GM12865 (cell line): ENCODE measurements around the gene SEMA6A.

Source experiments
- DNase-seq: peaks from one replicate; pipeline ENCODE4 v3.0.0; 2010; ENCODE audit warnings: low read depth
- H3K4me3 ChIP-seq: 2 replicates; pipeline ENCODE4 v1.5.1; 2011; ENCODE audit warnings: mild to moderate bottlenecking, low read depth, low read length, control low read depth
- CTCF ChIP-seq: IDR thresholded peaks from 2 replicates; pipeline ENCODE4 v1.5.1; 2011; ENCODE audit warnings: low read length, control low read depth, low read depth, inconsistent platforms; ENCODE audit not compliant: insufficient read depth; ENCODE audit errors: missing control alignments

Gene SEMA6A

GRCh38 chr5:116404792-116405191 is 169.8 kb downstream of the SEMA6A start:
- no peak for DNase-seq
- H3K4me3 ChIP-seq = no peak overlapping the region
- TF ChIP-seq CTCF = no peak

- TF ChIP-seq CTCF = no peak
- DNase-seq = no peak
- no peak overlapping the region for H3K4me3 ChIP-seq
These were observed 170.6 kb downstream of the SEMA6A start for GRCh38 chr5:116404016-116404415.

GRCh38 chr5:116402235-116402634 is 172.4 kb downstream of the SEMA6A start:
- no peak for TF ChIP-seq CTCF
- no peak overlapping the region for H3K4me3 ChIP-seq
- no peak for DNase-seq

GRCh38 chr5:116401576-116401975 is 173.0 kb downstream of the SEMA6A start:
- H3K4me3 ChIP-seq = no peak overlapping the region
- TF ChIP-seq CTCF = no peak
- no peak for DNase-seq

GRCh38 chr5:116396476-116397099 is 178.0 kb downstream of the SEMA6A start:
- no peak overlapping the region for H3K4me3 ChIP-seq
- TF ChIP-seq CTCF = no peak
- no peak for DNase-seq

GRCh38 chr5:116395631-116396203 is 178.9 kb downstream of the SEMA6A start:
- TF ChIP-seq CTCF = no peak
- H3K4me3 ChIP-seq = no peak overlapping the region
- no peak for DNase-seq

- no peak for TF ChIP-seq CTCF
- H3K4me3 ChIP-seq = no peak overlapping the region
- no peak for DNase-seq
These were observed 179.4 kb downstream of the SEMA6A start for GRCh38 chr5:116395226-116395625.
